WTC11 (cell line): ENCODE measurements around the gene TGM1.

Source experiments
- CREB1 ChIP-seq: sonication (generic); formaldehyde crosslinking; IDR thresholded peaks from 2 replicates; pipeline ENCODE4 v1.8.0; 2023; ENCODE audit warnings: mild to moderate bottlenecking, missing genetic modification reagents
- GABPB1 ChIP-seq: sonication (generic); formaldehyde crosslinking; IDR thresholded peaks from 2 replicates; pipeline ENCODE4 v1.8.1; 2023; ENCODE audit warnings: mild to moderate bottlenecking, missing genetic modification reagents
- JUN ChIP-seq: sonication (generic); formaldehyde crosslinking; IDR thresholded peaks from 2 replicates; pipeline ENCODE4 v1.8.0; 2023; ENCODE audit warnings: mild to moderate bottlenecking, missing genetic modification reagents
- MAX ChIP-seq: sonication (generic); formaldehyde crosslinking; IDR thresholded peaks from 2 replicates; pipeline ENCODE4 v1.8.0; 2022; ENCODE audit warnings: mild to moderate bottlenecking, missing genetic modification reagents
- NFYB ChIP-seq: sonication (generic); formaldehyde crosslinking; conservative IDR thresholded peaks from 2 replicates; pipeline ENCODE4 v1.8.0; 2022; ENCODE audit warnings: low read depth, missing genetic modification reagents
- NR2C2 ChIP-seq: sonication (generic); formaldehyde crosslinking; IDR thresholded peaks from 2 replicates; pipeline ENCODE4 v1.8.0; 2022; ENCODE audit warnings: mild to moderate bottlenecking, missing genetic modification reagents
- TF ChIP-seq, protein P1 (sequence below): fragments of 200-600 bp; IDR thresholded peaks from 2 replicates; pipeline ENCODE4 v1.8.0; 2022; ENCODE audit warnings: antibody characterized with exemption
- TF ChIP-seq, protein P2 (sequence below): sonication (generic); formaldehyde crosslinking; IDR thresholded peaks from 2 replicates; pipeline ENCODE4 v1.8.1; 2022; ENCODE audit warnings: low read depth, mild to moderate bottlenecking, moderate library complexity, missing genetic modification reagents, borderline replicate concordance

GRCh38 chr14:24237463-24237955 is 25.5 kb downstream of the TGM1 start:
- TF ChIP-seq GABPB1 (no peak), CREB1 (no peak), JUN (CRISPR knock-in tag) (no peak), MAX (CRISPR knock-in tag) (no peak), NR2C2 (no peak), NFYB (no peak)
- TF ChIP-seq, protein P1, sequence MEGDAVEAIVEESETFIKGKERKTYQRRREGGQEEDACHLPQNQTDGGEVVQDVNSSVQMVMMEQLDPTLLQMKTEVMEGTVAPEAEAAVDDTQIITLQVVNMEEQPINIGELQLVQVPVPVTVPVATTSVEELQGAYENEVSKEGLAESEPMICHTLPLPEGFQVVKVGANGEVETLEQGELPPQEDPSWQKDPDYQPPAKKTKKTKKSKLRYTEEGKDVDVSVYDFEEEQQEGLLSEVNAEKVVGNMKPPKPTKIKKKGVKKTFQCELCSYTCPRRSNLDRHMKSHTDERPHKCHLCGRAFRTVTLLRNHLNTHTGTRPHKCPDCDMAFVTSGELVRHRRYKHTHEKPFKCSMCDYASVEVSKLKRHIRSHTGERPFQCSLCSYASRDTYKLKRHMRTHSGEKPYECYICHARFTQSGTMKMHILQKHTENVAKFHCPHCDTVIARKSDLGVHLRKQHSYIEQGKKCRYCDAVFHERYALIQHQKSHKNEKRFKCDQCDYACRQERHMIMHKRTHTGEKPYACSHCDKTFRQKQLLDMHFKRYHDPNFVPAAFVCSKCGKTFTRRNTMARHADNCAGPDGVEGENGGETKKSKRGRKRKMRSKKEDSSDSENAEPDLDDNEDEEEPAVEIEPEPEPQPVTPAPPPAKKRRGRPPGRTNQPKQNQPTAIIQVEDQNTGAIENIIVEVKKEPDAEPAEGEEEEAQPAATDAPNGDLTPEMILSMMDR = no peak
- TF ChIP-seq, protein P2, sequence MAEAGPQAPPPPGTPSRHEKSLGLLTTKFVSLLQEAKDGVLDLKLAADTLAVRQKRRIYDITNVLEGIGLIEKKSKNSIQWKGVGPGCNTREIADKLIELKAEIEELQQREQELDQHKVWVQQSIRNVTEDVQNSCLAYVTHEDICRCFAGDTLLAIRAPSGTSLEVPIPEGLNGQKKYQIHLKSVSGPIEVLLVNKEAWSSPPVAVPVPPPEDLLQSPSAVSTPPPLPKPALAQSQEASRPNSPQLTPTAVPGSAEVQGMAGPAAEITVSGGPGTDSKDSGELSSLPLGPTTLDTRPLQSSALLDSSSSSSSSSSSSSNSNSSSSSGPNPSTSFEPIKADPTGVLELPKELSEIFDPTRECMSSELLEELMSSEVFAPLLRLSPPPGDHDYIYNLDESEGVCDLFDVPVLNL = no peak
